IMR-90 (cell line): ENCODE data around the gene ZNF112. TPM values are rescaled to one million over a fixed set of nuclear protein-coding genes. Genes with fewer than 3 reads are reported as not detected.

ENCODE experiments used
- ATAC-seq: fragments of 200-7000 bp; cut with Tn5 transposase; 2 replicates; pipeline ENCODE4 v1.9.1; 2020; ENCODE audit warnings: low read depth, mild to moderate bottlenecking, moderate library complexity
- BruUV-seq: library from RNA; stranded (reverse); fragments of 400-500 nt; replicated peaks from 2 replicates; lab custom pipeline; 2021; lab: Mats Ljungman, UMichigan
- CTCF ChIA-PET: fragments of 300-600 bp; formaldehyde crosslinking; extraction: SDS; loops from one replicate; lab custom pipeline; 2021; ENCODE audit warnings: antibody characterized with exemption; lab: Yijun Ruan, JAX
- POLR2A ChIA-PET: fragments of 300-600 bp; sonication (Branson Sonifier 250); formaldehyde crosslinking; loops from one replicate; lab custom pipeline; 2022; ENCODE audit warnings: antibody characterized with exemption; ENCODE audit not compliant: unreplicated experiment; lab: Charles Lee
- DNase-seq: peaks from one replicate; pipeline ENCODE4 v3.0.0; 2013
- H2AFZ ChIP-seq: replicated peaks from 2 replicates; pipeline ENCODE3; 2013; ENCODE audit warnings: low read length, mild to moderate bottlenecking; ENCODE audit not compliant: poor library complexity
- H2AK5ac ChIP-seq: 2 replicates; pipeline ENCODE4 v1.6.1; 2013; ENCODE audit warnings: low read depth, low read length, inconsistent platforms
- H2AK9ac ChIP-seq: replicated peaks from 2 replicates; pipeline ENCODE3; 2013; ENCODE audit warnings: mild to moderate bottlenecking, low read depth, low read length, moderate library complexity; ENCODE audit not compliant: poor library complexity
- H2BK120ac ChIP-seq: 2 replicates; pipeline ENCODE4 v1.6.1; 2013; ENCODE audit warnings: low read depth, low read length, inconsistent platforms
- H2BK15ac ChIP-seq: 3 replicates; pipeline ENCODE4 v1.6.1; 2013; ENCODE audit warnings: low read depth, low read length, inconsistent platforms
- H2BK20ac ChIP-seq: 2 replicates; pipeline ENCODE4 v1.6.1; 2013; ENCODE audit warnings: low read depth, mild to moderate bottlenecking, inconsistent platforms, low read length, moderate library complexity
- H2BK5ac ChIP-seq: 2 replicates; pipeline ENCODE4 v1.6.1; 2013; ENCODE audit warnings: mild to moderate bottlenecking, low read depth, low read length, inconsistent platforms; ENCODE audit not compliant: poor library complexity, severe bottlenecking
- H3K14ac ChIP-seq: replicated peaks from 2 replicates; pipeline ENCODE4 v1.6.1; 2013; ENCODE audit warnings: low read depth, low read length, inconsistent platforms
- H3K18ac ChIP-seq: 2 replicates; pipeline ENCODE4 v1.6.1; 2013; ENCODE audit warnings: low read depth, low read length, control low read depth
- H3K23ac ChIP-seq: 2 replicates; pipeline ENCODE4 v1.6.1; 2013; ENCODE audit warnings: low read depth, low read length, inconsistent platforms
- H3K27ac ChIP-seq: 2 replicates; pipeline ENCODE4 v1.5.1; 2013; ENCODE audit warnings: mild to moderate bottlenecking, control low read depth, low read length; ENCODE audit not compliant: insufficient read depth
- H3K27me3 ChIP-seq: 2 replicates; pipeline ENCODE4 v1.6.1; 2013; ENCODE audit warnings: low read length; ENCODE audit not compliant: control insufficient read depth, insufficient read depth
- H3K36me3 ChIP-seq: 2 replicates; pipeline ENCODE4 v1.6.1; 2013; ENCODE audit warnings: low read length, mixed read lengths; ENCODE audit not compliant: control insufficient read depth, insufficient read depth
- H3K4ac ChIP-seq: 2 replicates; pipeline ENCODE4 v1.6.1; 2013; ENCODE audit warnings: low read depth, low read length, inconsistent platforms
- H3K4me1 ChIP-seq: 2 replicates; pipeline ENCODE4 v1.6.1; 2013; ENCODE audit warnings: low read length, mixed read lengths; ENCODE audit not compliant: control insufficient read depth, insufficient read depth
- H3K4me2 ChIP-seq: 2 replicates; pipeline ENCODE4 v1.6.1; 2013; ENCODE audit warnings: low read depth, mild to moderate bottlenecking, control low read depth, low read length, moderate library complexity
- H3K4me3 ChIP-seq: 2 replicates; pipeline ENCODE4 v1.5.1; 2013; ENCODE audit warnings: low read depth, mild to moderate bottlenecking, control low read depth, low read length, moderate library complexity; ENCODE audit not compliant: insufficient read depth
- H3K56ac ChIP-seq: 2 replicates; pipeline ENCODE4 v1.6.1; 2013; ENCODE audit warnings: low read length, inconsistent platforms; ENCODE audit not compliant: insufficient read depth; ENCODE audit errors: extremely low read depth
- H3K79me1 ChIP-seq, 2 experiments: 2 replicates each; pipeline ENCODE4 v1.6.1; 2013; ENCODE audit warnings: low read length in 2 of 2, inconsistent platforms in 1 of 2, low read depth in 1 of 2
- H3K9ac ChIP-seq: 2 replicates; pipeline ENCODE4 v1.6.1; 2013; ENCODE audit warnings: low read depth, low read length, control low read depth
- H3K9me1 ChIP-seq: 2 replicates; pipeline ENCODE4 v1.6.1; 2013; ENCODE audit warnings: low read length, inconsistent platforms; ENCODE audit not compliant: insufficient read depth
- H3K9me3 ChIP-seq: 2 replicates; pipeline ENCODE4 v1.6.1; 2013; ENCODE audit warnings: low read length; ENCODE audit not compliant: control insufficient read depth, insufficient read depth
- H4K20me1 ChIP-seq: 2 replicates; pipeline ENCODE4 v1.6.1; 2013; ENCODE audit warnings: low read length, inconsistent platforms; ENCODE audit not compliant: insufficient read depth
- H4K5ac ChIP-seq: 2 replicates; pipeline ENCODE4 v1.6.1; 2013; ENCODE audit warnings: mild to moderate bottlenecking, low read depth, low read length, control low read depth
- H4K8ac ChIP-seq, 2 experiments: 2 replicates each; pipeline ENCODE4 v1.6.1; 2013; ENCODE audit warnings: low read depth in 2 of 2, low read length in 2 of 2, control low read depth in 1 of 2, inconsistent platforms in 1 of 2
- H4K91ac ChIP-seq: 2 replicates; pipeline ENCODE4 v1.6.1; 2013; ENCODE audit warnings: low read depth, low read length, inconsistent platforms; ENCODE audit not compliant: insufficient read depth
- CEBPB ChIP-seq: IDR thresholded peaks from 2 replicates; pipeline ENCODE4 v1.6.1; 2012; ENCODE audit warnings: low read depth, low read length, improper control_type of control experiment
- MXI1 ChIP-seq: IDR thresholded peaks from 2 replicates; pipeline ENCODE4 v1.6.1; 2012; ENCODE audit warnings: low read depth, mild to moderate bottlenecking, low read length, moderate library complexity, borderline replicate concordance
- USF2 ChIP-seq: fragments of 150-350 bp; IDR thresholded peaks from 2 replicates; pipeline ENCODE4 v1.6.1; 2017; ENCODE audit warnings: mild to moderate bottlenecking, antibody characterized with exemption, low read length, low read depth
- WGBS, 2 experiments: methylation state at CpG; one replicate each; pipeline versions ENCODE4 v1.1.5 to v1.1.7; 2013; ENCODE audit warnings: missing lambda C conversion rate in 2 of 2; ENCODE audit not compliant: insufficient read length in 1 of 2; ENCODE audit errors: extremely low coverage in 2 of 2; 5-methylcytosine and 5-hydroxymethylcytosine counted together
- dilution Hi-C: fragments of 300-500 bp; cut with HindIII; formaldehyde crosslinking; loops from one replicate; pipeline ENCODE4 v1.14.3; 2018; ENCODE audit warnings: low sequenced_read_pairs; ENCODE audit not compliant: unreplicated experiment
- in situ Hi-C: fragments of 300-500 bp; cut with MboI; formaldehyde crosslinking; loops from 3 replicates; pipeline ENCODE4 v1.14.3; 2019; ENCODE audit warnings: low sequenced_read_pairs, inconsistent platforms, mixed read lengths
- intact Hi-C: fragments of 100-400 bp; cut with micrococcal nuclease; formaldehyde crosslinking; loops from 2 replicates; pipeline ENCODE4 v1.10.0; 2022
- polyA plus RNA-seq, 3 experiments: library from polyadenylated mRNA; depleted of rRNA; stranded (reverse); fragments of >200 nt; gene quantifications; 2 replicates each; pipeline ENCODE4 v1.2.3, GENCODE V29; 2012; ENCODE audit warnings: low replicate concordance in 1 of 3
- total RNA-seq: library from RNA; depleted of rRNA; stranded (reverse); fragments of >200 nt; gene quantifications from 2 replicates; pipeline ENCODE4 v1.2.3, GENCODE V29; 2012

The ZNF112 gene
- total and polyA plus RNA-seq, 2 of the 4 experiments (the other 2 are of a cell fraction) = 2.1 to 7.7 TPM

GRCh38 chr19:44282846-44283245 lies 73.6 kb downstream of the ZNF112 start:
- Histone ChIP-seq H3K23ac (no peak overlapping the region), H4K91ac (no peak overlapping the region), H2BK15ac (no peak overlapping the region), H2AFZ (no peak overlapping the region), H2BK120ac (no peak overlapping the region), H4K5ac (no peak overlapping the region), H4K8ac (no peak overlapping the region), H3K9me1 (no peaks in the 10 kb centered on the region), H3K9ac (no peak overlapping the region), H3K4me2 (no peak overlapping the region), H3K4me3 (no peak overlapping the region), H2AK9ac (no peak overlapping the region), H3K56ac (no peak overlapping the region), H3K4me1 (no peaks in the 10 kb centered on the region), H3K9me3 (peaks cover 12% of the 10 kb centered on the region), H2BK5ac (no peak overlapping the region), H2AK5ac (no peak overlapping the region), H3K14ac (no peak overlapping the region), H3K18ac (no peak overlapping the region), H3K27ac (no peak overlapping the region), H3K36me3 (peaks cover 6% of the 10 kb centered on the region), H3K27me3 (no peaks in the 10 kb centered on the region), H3K4ac (no peak overlapping the region), H2BK20ac (no peak overlapping the region), H3K79me1 (no peaks in the 10 kb centered on the region), H4K20me1 (no peaks in the 10 kb centered on the region)
- no TSS peak for BruUV-seq
- CTCF ChIA-PET = no interaction called here
- TF ChIP-seq MXI1 (no peak), USF2 (no peak), CEBPB (peak; percentile 11; the same call in 1 of the 2 replicates)
- WGBS, 2 experiments = no CpG with 5 or more reads among the region's 3 CpGs
- dilution Hi-C loops (no loop called here), in situ Hi-C loops (no loop called here), intact Hi-C loops (no loop called here)
- POLR2A ChIA-PET = no interaction called here
- DNase-seq = peak; percentile 19
- ATAC-seq = no peak
